SK-N-SH (cell line): ENCODE results near the gene NDUFC1. TPM values are rescaled to one million over a fixed set of nuclear protein-coding genes. Genes with fewer than 3 reads are reported as not detected.

ENCODE experiments used
- CTCF ChIA-PET: fragments of 300-600, 350-600 bp; formaldehyde crosslinking; extraction: SDS; loops from one replicate; lab custom pipeline; 2021; lab: Yijun Ruan, JAX
- POLR2A ChIA-PET: fragments of 350-600 bp; sonication (Branson Sonifier 250); formaldehyde crosslinking; extraction: SDS; loops from one replicate; lab custom pipeline; 2020; ENCODE audit warnings: antibody characterized with exemption, inconsistent platforms; lab: Yijun Ruan, JAX
- DNase-seq: peaks from one replicate; pipeline ENCODE4 v3.0.0; 2012
- H2AFZ ChIP-seq: fragments of 200-600 bp; sonication (generic); 2 replicates; pipeline ENCODE4 v1.8.1; 2016; ENCODE audit warnings: antibody characterized with exemption, mild to moderate bottlenecking, low read depth
- H3F3A ChIP-seq: fragments of 200-600 bp; sonication (generic); replicated peaks from 2 replicates; pipeline ENCODE3; 2016; ENCODE audit warnings: antibody characterized with exemption, mild to moderate bottlenecking; ENCODE audit not compliant: insufficient read depth
- H3K27ac ChIP-seq, 2 experiments: fragments of 200-500 bp in 1 of 2; fragments of 200-600 bp in 1 of 2; sonication (Bioruptor generic) in 1 of 2; sonication (generic), shearing (Covaris generic) in 1 of 2; 2 replicates each; pipeline versions ENCODE4 v1.5.1 to v1.6.1; 2014 to 2016; ENCODE audit warnings: low read depth in 2 of 2, inconsistent platforms in 1 of 2, low read length in 1 of 2, mild to moderate bottlenecking in 1 of 2, mixed read lengths in 1 of 2
- H3K27me3 ChIP-seq: fragments of 200-600 bp; sonication (generic), shearing (Covaris generic); 2 replicates; pipeline ENCODE4 v1.6.1; 2016; ENCODE audit warnings: mixed run types; ENCODE audit not compliant: insufficient read depth
- H3K36me3 ChIP-seq, 2 experiments: fragments of 200-500 bp in 1 of 2; fragments of 200-600 bp in 1 of 2; sonication (Bioruptor generic) in 1 of 2; sonication (generic) in 1 of 2; replicated peaks in 1 of 2; 2 replicates each; pipeline versions ENCODE3 to v1.5.1; 2014 to 2016; ENCODE audit warnings: low read length in 1 of 2, mild to moderate bottlenecking in 1 of 2; ENCODE audit not compliant: insufficient read depth in 2 of 2, control insufficient read depth in 1 of 2
- H3K4me1 ChIP-seq, 2 experiments: fragments of 200-500 bp in 1 of 2; fragments of 200-600 bp in 1 of 2; sonication (Bioruptor generic) in 1 of 2; sonication (generic), shearing (Covaris generic) in 1 of 2; 2 replicates each; pipeline versions ENCODE4 v1.5.1 to v1.6.1; 2014 to 2016; ENCODE audit warnings: low read depth in 1 of 2, low read length in 1 of 2, mixed run types in 1 of 2; ENCODE audit not compliant: insufficient read depth in 2 of 2, control insufficient read depth in 1 of 2
- H3K4me2 ChIP-seq: fragments of 200-600 bp; sonication (generic), shearing (Covaris generic); 2 replicates; pipeline ENCODE4 v1.6.1; 2017; ENCODE audit warnings: mixed run types
- H3K4me3 ChIP-seq, 2 experiments: fragments of 200-500 bp in 1 of 2; fragments of 200-600 bp in 1 of 2; sonication (Bioruptor generic) in 1 of 2; sonication (generic), shearing (Covaris generic) in 1 of 2; 2 replicates each; pipeline versions ENCODE4 v1.5.1 to v1.8.1; 2014 to 2016; ENCODE audit warnings: low read depth in 2 of 2, inconsistent platforms in 1 of 2, low read length in 1 of 2, mild to moderate bottlenecking in 1 of 2, mixed read lengths in 1 of 2, moderate library complexity in 1 of 2
- H3K79me2 ChIP-seq: fragments of 200-600 bp; sonication (generic); 2 replicates; pipeline ENCODE4 v1.8.1; 2017; ENCODE audit warnings: mild to moderate bottlenecking; ENCODE audit not compliant: insufficient read depth
- H3K9ac ChIP-seq: fragments of 200-600 bp; sonication (generic); 2 replicates; pipeline ENCODE4 v1.6.1; 2017; ENCODE audit warnings: mixed run types
- H3K9me2 ChIP-seq: fragments of 200-600 bp; sonication (generic); 2 replicates; pipeline ENCODE4 v1.6.1; 2017; ENCODE audit warnings: mixed run types
- H3K9me3 ChIP-seq: fragments of 200-600 bp; sonication (generic); 2 replicates; pipeline ENCODE4 v1.6.1; 2017; ENCODE audit warnings: mixed run types, mild to moderate bottlenecking, moderate library complexity
- H4K20me1 ChIP-seq: fragments of 200-600 bp; sonication (generic); 2 replicates; pipeline ENCODE4 v1.6.1; 2017; ENCODE audit warnings: mild to moderate bottlenecking, mixed run types; ENCODE audit not compliant: insufficient read depth
- CHD2 ChIP-seq: fragments of 150-350 bp; IDR thresholded peaks from 2 replicates; pipeline ENCODE4 v1.6.1; 2018; ENCODE audit warnings: low read length; ENCODE audit not compliant: partially characterized antibody
- ELF1 ChIP-seq: IDR thresholded peaks from 2 replicates; pipeline ENCODE4 v1.4.0; 2012
- EP300 ChIP-seq, 2 experiments: IDR thresholded peaks; 2 replicates each; pipeline versions ENCODE4 v1.4.0 to v1.6.1; 2012; ENCODE audit warnings: borderline replicate concordance in 1 of 2, low read depth in 1 of 2, low read length in 1 of 2
- EZH2phosphoT487 ChIP-seq: fragments of 200-600 bp; sonication (generic); IDR thresholded peaks from 2 replicates; pipeline ENCODE4 v1.6.1; 2017; ENCODE audit warnings: low read depth, mixed run types, mild to moderate bottlenecking, antibody characterized with exemption, moderate library complexity, borderline replicate concordance
- FOSL2 ChIP-seq: IDR thresholded peaks from 2 replicates; pipeline ENCODE4 v1.4.0; 2012; ENCODE audit warnings: low read depth, mild to moderate bottlenecking, moderate library complexity, borderline replicate concordance
- FOXM1 ChIP-seq: IDR thresholded peaks from 2 replicates; pipeline ENCODE4 v1.4.0; 2012; ENCODE audit warnings: low read depth, mild to moderate bottlenecking
- GABPA ChIP-seq: IDR thresholded peaks from 2 replicates; pipeline ENCODE4 v1.4.0; 2012; ENCODE audit warnings: low read depth, mild to moderate bottlenecking
- JUND ChIP-seq: IDR thresholded peaks from 2 replicates; pipeline ENCODE4 v1.4.0; 2012
- MEF2A ChIP-seq: IDR thresholded peaks from 2 replicates; pipeline ENCODE4 v1.4.0; 2012; ENCODE audit warnings: low read depth, borderline replicate concordance
- MXI1 ChIP-seq: IDR thresholded peaks from 2 replicates; pipeline ENCODE4 v1.6.1; 2012; ENCODE audit warnings: mild to moderate bottlenecking, low read depth, low read length, improper control_type of control experiment
- NRF1 ChIP-seq: IDR thresholded peaks from 2 replicates; pipeline ENCODE4 v1.6.1; 2012; ENCODE audit warnings: low read depth, mild to moderate bottlenecking, low read length
- RCOR1 ChIP-seq: fragments of 150-350 bp; IDR thresholded peaks from 2 replicates; pipeline ENCODE4 v1.6.1; 2017; ENCODE audit warnings: antibody characterized with exemption, low read length
- RXRA ChIP-seq: IDR thresholded peaks from 2 replicates; pipeline ENCODE4 v1.4.0; 2012; ENCODE audit warnings: low read depth, mild to moderate bottlenecking, borderline replicate concordance
- SIN3A ChIP-seq: IDR thresholded peaks from 2 replicates; pipeline ENCODE4 v1.6.1; 2012; ENCODE audit warnings: low read depth, mild to moderate bottlenecking, low read length, moderate library complexity, borderline replicate concordance
- TAF1 ChIP-seq: IDR thresholded peaks from 2 replicates; pipeline ENCODE4 v1.6.1; 2012; ENCODE audit warnings: low read depth, mild to moderate bottlenecking, low read length, moderate library complexity, borderline replicate concordance
- TEAD4 ChIP-seq: IDR thresholded peaks from 2 replicates; pipeline ENCODE4 v1.4.0; 2012; ENCODE audit warnings: mild to moderate bottlenecking, borderline replicate concordance; ENCODE audit not compliant: insufficient read depth
- YY1 ChIP-seq: IDR thresholded peaks from 2 replicates; pipeline ENCODE4 v1.4.0; 2012; ENCODE audit warnings: low read depth, mild to moderate bottlenecking
- WGBS: methylation state at CpG from one replicate; pipeline ENCODE4 v1.1.6; 2017; ENCODE audit warnings: low lambda C conversion rate; 5-methylcytosine and 5-hydroxymethylcytosine counted together
- polyA plus RNA-seq, 3 experiments: library from polyadenylated mRNA; depleted of rRNA; stranded (reverse); fragments of >200 nt; gene quantifications; 2 replicates each; pipeline ENCODE4 v1.2.3, GENCODE V29; 2012
- TF ChIP-seq, protein P1 (sequence below): fragments of 200-600 bp; sonication (generic); IDR thresholded peaks from 2 replicates; pipeline ENCODE4 v1.6.1; 2017; ENCODE audit warnings: antibody characterized with exemption, mild to moderate bottlenecking, moderate library complexity
- TF ChIP-seq, protein P2 (sequence below): IDR thresholded peaks from 2 replicates; pipeline ENCODE4 v1.4.0; 2012; ENCODE audit warnings: low read depth
- TF ChIP-seq, protein P3 (sequence below): IDR thresholded peaks from 2 replicates; pipeline ENCODE4 v1.6.1; 2012; ENCODE audit warnings: mild to moderate bottlenecking, low read depth, low read length, moderate library complexity
- TF ChIP-seq, protein P4 (sequence below): fragments of 150-350 bp; IDR thresholded peaks from 2 replicates; pipeline ENCODE4 v1.6.1; 2016; ENCODE audit warnings: mild to moderate bottlenecking, low read depth, low read length
- TF ChIP-seq, protein P5 (sequence below): IDR thresholded peaks from 2 replicates; pipeline ENCODE4 v1.4.0; 2012; ENCODE audit warnings: low read depth, borderline replicate concordance

The NDUFC1 gene
- 75.9 and 101 TPM in 2 replicates for polyA plus RNA-seq (2012; rRNA removed)
- polyA plus RNA-seq (2012; cell fraction: cytosol; rRNA removed), result 95.9 and 108 TPM in 2 replicates
- 34.3 and 43.0 TPM in 2 replicates for polyA plus RNA-seq (2012; cell fraction: nucleus; rRNA removed)

DNA sequence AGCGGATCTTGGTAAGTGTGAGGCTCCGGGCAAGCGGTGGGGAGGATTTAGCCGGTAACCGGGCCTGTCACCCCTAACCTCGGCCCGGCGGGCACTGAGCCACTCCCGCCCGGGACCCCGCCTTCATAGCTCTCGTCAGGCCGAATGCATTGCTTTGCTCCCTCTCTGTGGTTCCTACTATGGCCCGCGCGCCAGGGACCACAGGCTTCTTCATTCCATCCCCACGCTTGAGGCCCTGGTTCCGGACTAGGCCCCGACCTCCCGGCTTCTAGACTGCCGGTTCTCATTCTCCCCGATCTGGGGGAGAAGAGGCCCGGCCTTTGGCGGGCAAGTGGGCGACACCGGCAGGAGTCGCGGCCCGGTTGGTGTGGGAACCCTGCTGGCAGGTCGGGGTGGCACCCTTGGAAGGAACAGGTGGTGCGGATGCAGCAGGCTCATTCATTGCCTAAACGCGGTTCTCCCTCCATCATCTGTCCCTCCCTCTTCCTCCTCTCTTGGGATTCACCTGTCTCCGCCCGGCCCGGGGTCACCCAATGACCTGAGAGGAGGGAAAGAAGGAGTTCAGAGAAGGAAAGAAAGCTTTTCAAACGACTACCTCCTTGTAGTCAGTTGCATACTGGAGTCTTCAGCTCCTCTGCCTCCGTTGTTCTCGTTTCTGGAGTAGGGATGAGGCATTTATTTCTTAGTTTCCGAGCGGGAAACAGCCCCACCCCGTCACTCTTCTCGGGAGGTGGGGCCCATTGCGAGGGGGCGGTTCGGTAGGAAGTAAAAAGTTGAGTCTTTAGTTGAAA, at the start of gene NDUFC1:
Gene NDUFC1, minus strand, starts transcription at position 657 of the 791 bp plus-strand sequence. CDS start 6,679 bp downstream, outside the sequence.
- peak; percentile 74 for DNase-seq
- Histone ChIP-seq H3K9me2 (no peaks in the 10 kb centered on the region), H2AFZ (peak within 1 kb of the TSS; percentile 75), H3K4me2 (peak within 1 kb of the TSS; percentile 87), H3K4me1 (peaks cover 12 to 13% of the 10 kb centered on the region in 2 experiments; a peak in 2 of 4 replicates), H3K36me3 (peaks cover 0 to 25% of the 10 kb centered on the region in 2 experiments), H3K4me3 (peak within 1 kb of the TSS; percentile 91 to 97), H4K20me1 (peaks cover 44% of the 10 kb centered on the region), H3K9me3 (no peaks in the 10 kb centered on the region), H3K27me3 (no peaks in the 10 kb centered on the region), H3F3A (peaks cover 26% of the 10 kb centered on the region), H3K9ac (peak within 1 kb of the TSS; percentile 79), H3K27ac (peak within 1 kb of the TSS; percentile 79 to 90), H3K79me2 (peaks cover 80% of the 10 kb centered on the region)
- ChIA-PET POLR2A (interaction anchor here (1.0 to 2.5 kb wide), 2 partner anchors 125 to 279 kb away, joined by 5 to 19 read pairs; partner anchors contain the start of gene ELF2), CTCF (interaction anchor here (0.6 to 2.6 kb wide), 7 partner anchors 21 to 272 kb away, joined by 3 to 14 read pairs (median 5); no protein-coding TSS in a partner anchor)
- 2% methylated on average over 20 of the region's 46 CpGs for WGBS
- TF ChIP-seq, protein P1, sequence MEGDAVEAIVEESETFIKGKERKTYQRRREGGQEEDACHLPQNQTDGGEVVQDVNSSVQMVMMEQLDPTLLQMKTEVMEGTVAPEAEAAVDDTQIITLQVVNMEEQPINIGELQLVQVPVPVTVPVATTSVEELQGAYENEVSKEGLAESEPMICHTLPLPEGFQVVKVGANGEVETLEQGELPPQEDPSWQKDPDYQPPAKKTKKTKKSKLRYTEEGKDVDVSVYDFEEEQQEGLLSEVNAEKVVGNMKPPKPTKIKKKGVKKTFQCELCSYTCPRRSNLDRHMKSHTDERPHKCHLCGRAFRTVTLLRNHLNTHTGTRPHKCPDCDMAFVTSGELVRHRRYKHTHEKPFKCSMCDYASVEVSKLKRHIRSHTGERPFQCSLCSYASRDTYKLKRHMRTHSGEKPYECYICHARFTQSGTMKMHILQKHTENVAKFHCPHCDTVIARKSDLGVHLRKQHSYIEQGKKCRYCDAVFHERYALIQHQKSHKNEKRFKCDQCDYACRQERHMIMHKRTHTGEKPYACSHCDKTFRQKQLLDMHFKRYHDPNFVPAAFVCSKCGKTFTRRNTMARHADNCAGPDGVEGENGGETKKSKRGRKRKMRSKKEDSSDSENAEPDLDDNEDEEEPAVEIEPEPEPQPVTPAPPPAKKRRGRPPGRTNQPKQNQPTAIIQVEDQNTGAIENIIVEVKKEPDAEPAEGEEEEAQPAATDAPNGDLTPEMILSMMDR, result peak; percentile 39
- TF ChIP-seq NRF1, result no peak
- TF ChIP-seq, protein P2, sequence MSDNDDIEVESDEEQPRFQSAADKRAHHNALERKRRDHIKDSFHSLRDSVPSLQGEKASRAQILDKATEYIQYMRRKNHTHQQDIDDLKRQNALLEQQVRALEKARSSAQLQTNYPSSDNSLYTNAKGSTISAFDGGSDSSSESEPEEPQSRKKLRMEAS, result peak; percentile 33; the same call in 1 of the 2 replicates
- no peak for TF ChIP-seq ELF1
- peak; percentile 25; the same call in 1 of the 2 replicates for TF ChIP-seq MXI1
- TF ChIP-seq TEAD4, result no peak
- TF ChIP-seq RXRA, result no peak
- TF ChIP-seq GABPA, result no peak
- peak in 1 of 2 experiments; percentile 5; a peak in 1 of 4 replicates for TF ChIP-seq EP300 (IDR thresholded peaks at IDR 0.05; ENCODE audit: borderline replicate concordance in 1 of 2, low read depth in 1 of 2, low read length in 1 of 2)
- TF ChIP-seq RCOR1, result 0 out of 2 replicates have a peak, but pooled peaks have one; percentile 24
- TF ChIP-seq, protein P3, sequence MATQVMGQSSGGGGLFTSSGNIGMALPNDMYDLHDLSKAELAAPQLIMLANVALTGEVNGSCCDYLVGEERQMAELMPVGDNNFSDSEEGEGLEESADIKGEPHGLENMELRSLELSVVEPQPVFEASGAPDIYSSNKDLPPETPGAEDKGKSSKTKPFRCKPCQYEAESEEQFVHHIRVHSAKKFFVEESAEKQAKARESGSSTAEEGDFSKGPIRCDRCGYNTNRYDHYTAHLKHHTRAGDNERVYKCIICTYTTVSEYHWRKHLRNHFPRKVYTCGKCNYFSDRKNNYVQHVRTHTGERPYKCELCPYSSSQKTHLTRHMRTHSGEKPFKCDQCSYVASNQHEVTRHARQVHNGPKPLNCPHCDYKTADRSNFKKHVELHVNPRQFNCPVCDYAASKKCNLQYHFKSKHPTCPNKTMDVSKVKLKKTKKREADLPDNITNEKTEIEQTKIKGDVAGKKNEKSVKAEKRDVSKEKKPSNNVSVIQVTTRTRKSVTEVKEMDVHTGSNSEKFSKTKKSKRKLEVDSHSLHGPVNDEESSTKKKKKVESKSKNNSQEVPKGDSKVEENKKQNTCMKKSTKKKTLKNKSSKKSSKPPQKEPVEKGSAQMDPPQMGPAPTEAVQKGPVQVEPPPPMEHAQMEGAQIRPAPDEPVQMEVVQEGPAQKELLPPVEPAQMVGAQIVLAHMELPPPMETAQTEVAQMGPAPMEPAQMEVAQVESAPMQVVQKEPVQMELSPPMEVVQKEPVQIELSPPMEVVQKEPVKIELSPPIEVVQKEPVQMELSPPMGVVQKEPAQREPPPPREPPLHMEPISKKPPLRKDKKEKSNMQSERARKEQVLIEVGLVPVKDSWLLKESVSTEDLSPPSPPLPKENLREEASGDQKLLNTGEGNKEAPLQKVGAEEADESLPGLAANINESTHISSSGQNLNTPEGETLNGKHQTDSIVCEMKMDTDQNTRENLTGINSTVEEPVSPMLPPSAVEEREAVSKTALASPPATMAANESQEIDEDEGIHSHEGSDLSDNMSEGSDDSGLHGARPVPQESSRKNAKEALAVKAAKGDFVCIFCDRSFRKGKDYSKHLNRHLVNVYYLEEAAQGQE, result 0 out of 2 replicates have a peak, but pooled peaks have one; percentile 8
- TF ChIP-seq SIN3A, result peak; percentile 39; the same call in 1 of the 2 replicates
- TF ChIP-seq, protein P4, sequence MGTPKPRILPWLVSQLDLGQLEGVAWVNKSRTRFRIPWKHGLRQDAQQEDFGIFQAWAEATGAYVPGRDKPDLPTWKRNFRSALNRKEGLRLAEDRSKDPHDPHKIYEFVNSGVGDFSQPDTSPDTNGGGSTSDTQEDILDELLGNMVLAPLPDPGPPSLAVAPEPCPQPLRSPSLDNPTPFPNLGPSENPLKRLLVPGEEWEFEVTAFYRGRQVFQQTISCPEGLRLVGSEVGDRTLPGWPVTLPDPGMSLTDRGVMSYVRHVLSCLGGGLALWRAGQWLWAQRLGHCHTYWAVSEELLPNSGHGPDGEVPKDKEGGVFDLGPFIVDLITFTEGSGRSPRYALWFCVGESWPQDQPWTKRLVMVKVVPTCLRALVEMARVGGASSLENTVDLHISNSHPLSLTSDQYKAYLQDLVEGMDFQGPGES, result no peak
- no peak for TF ChIP-seq CHD2
- TF ChIP-seq MEF2A, result no peak
- no peak for TF ChIP-seq EZH2phosphoT487
- TF ChIP-seq, protein P5, sequence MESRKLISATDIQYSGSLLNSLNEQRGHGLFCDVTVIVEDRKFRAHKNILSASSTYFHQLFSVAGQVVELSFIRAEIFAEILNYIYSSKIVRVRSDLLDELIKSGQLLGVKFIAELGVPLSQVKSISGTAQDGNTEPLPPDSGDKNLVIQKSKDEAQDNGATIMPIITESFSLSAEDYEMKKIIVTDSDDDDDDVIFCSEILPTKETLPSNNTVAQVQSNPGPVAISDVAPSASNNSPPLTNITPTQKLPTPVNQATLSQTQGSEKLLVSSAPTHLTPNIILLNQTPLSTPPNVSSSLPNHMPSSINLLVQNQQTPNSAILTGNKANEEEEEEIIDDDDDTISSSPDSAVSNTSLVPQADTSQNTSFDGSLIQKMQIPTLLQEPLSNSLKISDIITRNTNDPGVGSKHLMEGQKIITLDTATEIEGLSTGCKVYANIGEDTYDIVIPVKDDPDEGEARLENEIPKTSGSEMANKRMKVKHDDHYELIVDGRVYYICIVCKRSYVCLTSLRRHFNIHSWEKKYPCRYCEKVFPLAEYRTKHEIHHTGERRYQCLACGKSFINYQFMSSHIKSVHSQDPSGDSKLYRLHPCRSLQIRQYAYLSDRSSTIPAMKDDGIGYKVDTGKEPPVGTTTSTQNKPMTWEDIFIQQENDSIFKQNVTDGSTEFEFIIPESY, result no peak
- no peak; the same call in 1 of the 2 replicates for TF ChIP-seq YY1
- TF ChIP-seq TAF1, result no peak
- no peak for TF ChIP-seq FOSL2
- no peak for TF ChIP-seq FOXM1
- no peak for TF ChIP-seq JUND
